Vagina (tissue), 2 donors: Measurements from ENCODE around the gene ANKZF1.
A peak's percentile ranks its signal among the peaks of the same experiment; 100 is the strongest.

Experiments used
- POLR2A ChIP-seq, 2 donors: fragments of 450-650 bp; IDR thresholded peaks; one replicate each; pipeline ENCODE4 v1.6.1; 2017; ENCODE audit warnings: antibody characterized with exemption in 2 of 2, mild to moderate bottlenecking in 2 of 2, moderate library complexity in 2 of 2
- POLR2AphosphoS5 ChIP-seq, 2 donors: sonication (generic); formaldehyde crosslinking; IDR thresholded peaks; one replicate each; pipeline ENCODE4 v1.9.0; 2017; ENCODE audit warnings: antibody characterized with exemption in 2 of 2, mild to moderate bottlenecking in 2 of 2, low read depth in 1 of 2; ENCODE audit not compliant: insufficient read depth in 1 of 2
- TF ChIP-seq, protein P1 (sequence below), 3 experiments: fragments of 450-650 bp in 2 of 3; fragments of 200-600 bp in 1 of 3; sonication (generic) in 1 of 3; IDR thresholded peaks; one replicate each; pipeline ENCODE4 v1.5.1; 2017 to 2019; ENCODE audit warnings: antibody characterized with exemption in 3 of 3, mild to moderate bottlenecking in 2 of 3, moderate library complexity in 2 of 3

DNA sequence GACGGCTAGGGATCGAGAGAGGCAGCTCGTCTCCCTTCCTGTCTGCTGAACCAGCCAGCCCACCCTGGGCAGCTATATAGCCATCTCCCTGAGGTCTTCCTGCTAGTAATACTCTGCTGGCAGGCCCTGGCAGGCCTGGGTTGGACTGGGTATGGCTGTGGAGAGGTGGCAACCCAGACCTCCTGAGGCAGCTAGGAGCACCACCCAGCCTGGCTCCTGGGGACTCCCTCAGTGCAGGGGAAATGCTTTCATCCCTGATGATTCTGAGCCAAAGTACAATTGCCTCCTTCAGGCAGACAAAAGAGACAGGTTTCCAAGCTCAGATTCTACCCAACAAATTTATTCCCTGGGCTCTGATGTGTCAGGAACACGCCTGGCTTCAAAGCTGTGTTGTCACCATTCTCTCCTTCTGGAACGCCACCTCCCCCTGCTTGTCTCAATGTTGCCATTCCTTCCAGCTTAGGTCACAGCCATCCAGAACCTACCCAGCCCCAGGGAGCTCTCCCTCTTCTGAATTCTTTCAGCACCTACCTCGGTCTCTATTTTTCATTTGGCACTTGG lies 44.8 kb downstream of the ANKZF1 start:
- TF ChIP-seq, protein P1, sequence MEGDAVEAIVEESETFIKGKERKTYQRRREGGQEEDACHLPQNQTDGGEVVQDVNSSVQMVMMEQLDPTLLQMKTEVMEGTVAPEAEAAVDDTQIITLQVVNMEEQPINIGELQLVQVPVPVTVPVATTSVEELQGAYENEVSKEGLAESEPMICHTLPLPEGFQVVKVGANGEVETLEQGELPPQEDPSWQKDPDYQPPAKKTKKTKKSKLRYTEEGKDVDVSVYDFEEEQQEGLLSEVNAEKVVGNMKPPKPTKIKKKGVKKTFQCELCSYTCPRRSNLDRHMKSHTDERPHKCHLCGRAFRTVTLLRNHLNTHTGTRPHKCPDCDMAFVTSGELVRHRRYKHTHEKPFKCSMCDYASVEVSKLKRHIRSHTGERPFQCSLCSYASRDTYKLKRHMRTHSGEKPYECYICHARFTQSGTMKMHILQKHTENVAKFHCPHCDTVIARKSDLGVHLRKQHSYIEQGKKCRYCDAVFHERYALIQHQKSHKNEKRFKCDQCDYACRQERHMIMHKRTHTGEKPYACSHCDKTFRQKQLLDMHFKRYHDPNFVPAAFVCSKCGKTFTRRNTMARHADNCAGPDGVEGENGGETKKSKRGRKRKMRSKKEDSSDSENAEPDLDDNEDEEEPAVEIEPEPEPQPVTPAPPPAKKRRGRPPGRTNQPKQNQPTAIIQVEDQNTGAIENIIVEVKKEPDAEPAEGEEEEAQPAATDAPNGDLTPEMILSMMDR (IDR thresholded peaks at IDR 0.05): no peak
- TF ChIP-seq POLR2A (IDR thresholded peaks at IDR 0.05) (no peak), POLR2AphosphoS5 (IDR thresholded peaks at IDR 0.05; ENCODE audit: insufficient read depth in 1 of 2, low read depth in 1 of 2) (peak; percentile 23 to 57)
